ENCODE results near the gene FAM3B.

DNA sequence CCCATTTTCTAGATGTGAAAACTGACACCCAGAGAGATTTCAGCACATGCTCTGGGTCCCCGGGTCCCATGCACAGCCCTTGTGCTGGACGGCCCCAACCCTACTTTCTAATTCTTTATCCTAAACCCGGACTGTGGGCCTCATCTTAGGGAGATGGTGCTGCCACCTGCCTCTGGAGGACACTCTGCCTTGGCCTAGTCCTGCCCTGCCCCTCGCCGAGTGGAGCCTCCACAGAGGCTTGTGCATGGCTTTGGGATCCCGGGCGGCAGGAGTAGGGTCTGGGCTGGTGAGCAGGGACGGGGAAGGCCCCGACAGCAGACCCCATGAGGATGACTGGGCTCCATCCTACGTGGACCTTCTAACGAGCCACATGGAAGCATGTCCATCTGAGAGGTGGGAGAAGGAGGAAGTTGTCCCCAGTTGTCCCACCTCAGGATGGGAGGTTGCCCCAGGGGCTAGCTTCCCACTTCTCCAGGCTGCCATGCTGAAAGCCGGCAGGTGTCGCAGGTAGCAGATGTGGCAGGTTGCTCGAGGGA, 57.6 kb downstream of the FAM3B start:
- TF ChIP-seq HDGF (IDR thresholded peaks at IDR 0.05; ENCODE audit: borderline replicate concordance) = no peak
- no peak for TF ChIP-seq LEF1 (IDR thresholded peaks at IDR 0.05; ENCODE audit: borderline replicate concordance)
- TF ChIP-seq FOXK2 (IDR thresholded peaks at IDR 0.05) = no peak
- no peak for TF ChIP-seq FOXM1 (IDR thresholded peaks at IDR 0.05; ENCODE audit: borderline replicate concordance)
- TF ChIP-seq BHLHE40 (IDR thresholded peaks at IDR 0.05; ENCODE audit: borderline replicate concordance) = no peak
- TF ChIP-seq SP1 (IDR thresholded peaks at IDR 0.05) = no peak
- no peak for TF ChIP-seq L3MBTL2 (conservative IDR thresholded peaks at IDR 0.05)
- TF ChIP-seq SUZ12 (IDR thresholded peaks at IDR 0.05) = no peak
- TF ChIP-seq FOXA1 (IDR thresholded peaks at IDR 0.05) = no peak
- no peak for TF ChIP-seq TARDBP (IDR thresholded peaks at IDR 0.05)
- TF ChIP-seq, protein P1, sequence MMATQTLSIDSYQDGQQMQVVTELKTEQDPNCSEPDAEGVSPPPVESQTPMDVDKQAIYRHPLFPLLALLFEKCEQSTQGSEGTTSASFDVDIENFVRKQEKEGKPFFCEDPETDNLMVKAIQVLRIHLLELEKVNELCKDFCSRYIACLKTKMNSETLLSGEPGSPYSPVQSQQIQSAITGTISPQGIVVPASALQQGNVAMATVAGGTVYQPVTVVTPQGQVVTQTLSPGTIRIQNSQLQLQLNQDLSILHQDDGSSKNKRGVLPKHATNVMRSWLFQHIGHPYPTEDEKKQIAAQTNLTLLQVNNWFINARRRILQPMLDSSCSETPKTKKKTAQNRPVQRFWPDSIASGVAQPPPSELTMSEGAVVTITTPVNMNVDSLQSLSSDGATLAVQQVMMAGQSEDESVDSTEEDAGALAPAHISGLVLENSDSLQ (IDR thresholded peaks at IDR 0.05) = no peak
- no peak for TF ChIP-seq ZNF384 (IDR thresholded peaks at IDR 0.05)

Measured in HEK293T (cell line).